WI38 (cell line): Measurements from ENCODE around the gene MAN1A1.

Experiments
- H3K4me3 ChIP-seq: 2 replicates; pipeline ENCODE4 v1.5.1; 2011; ENCODE audit warnings: low read depth, mild to moderate bottlenecking, control low read depth, low read length
- CTCF ChIP-seq: IDR thresholded peaks from 2 replicates; pipeline ENCODE4 v1.5.1; 2012; ENCODE audit warnings: low read depth, mild to moderate bottlenecking, control low read depth, low read length

MAN1A1 gene

DNA sequence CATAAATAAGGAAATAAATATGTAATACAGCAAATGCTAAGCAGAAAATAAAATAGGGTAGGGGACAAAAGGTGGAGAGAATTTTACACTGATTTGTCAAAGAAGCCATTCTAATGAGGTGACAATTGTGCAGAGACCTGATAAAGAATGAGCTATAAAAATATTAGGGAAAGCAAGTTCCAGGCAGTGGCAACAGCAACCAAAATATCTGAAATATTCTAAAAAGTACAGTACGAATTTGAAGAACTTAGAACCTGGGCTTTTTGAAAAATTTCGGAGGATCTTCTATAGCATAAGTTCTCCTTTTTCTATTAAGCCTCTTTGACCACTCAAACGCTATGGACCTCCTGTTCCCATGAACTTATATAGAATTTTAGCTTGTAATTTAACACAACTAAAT is 173.1 kb downstream of the MAN1A1 start:
- no peak overlapping the region for H3K4me3 ChIP-seq
- TF ChIP-seq CTCF: no peak

DNA sequence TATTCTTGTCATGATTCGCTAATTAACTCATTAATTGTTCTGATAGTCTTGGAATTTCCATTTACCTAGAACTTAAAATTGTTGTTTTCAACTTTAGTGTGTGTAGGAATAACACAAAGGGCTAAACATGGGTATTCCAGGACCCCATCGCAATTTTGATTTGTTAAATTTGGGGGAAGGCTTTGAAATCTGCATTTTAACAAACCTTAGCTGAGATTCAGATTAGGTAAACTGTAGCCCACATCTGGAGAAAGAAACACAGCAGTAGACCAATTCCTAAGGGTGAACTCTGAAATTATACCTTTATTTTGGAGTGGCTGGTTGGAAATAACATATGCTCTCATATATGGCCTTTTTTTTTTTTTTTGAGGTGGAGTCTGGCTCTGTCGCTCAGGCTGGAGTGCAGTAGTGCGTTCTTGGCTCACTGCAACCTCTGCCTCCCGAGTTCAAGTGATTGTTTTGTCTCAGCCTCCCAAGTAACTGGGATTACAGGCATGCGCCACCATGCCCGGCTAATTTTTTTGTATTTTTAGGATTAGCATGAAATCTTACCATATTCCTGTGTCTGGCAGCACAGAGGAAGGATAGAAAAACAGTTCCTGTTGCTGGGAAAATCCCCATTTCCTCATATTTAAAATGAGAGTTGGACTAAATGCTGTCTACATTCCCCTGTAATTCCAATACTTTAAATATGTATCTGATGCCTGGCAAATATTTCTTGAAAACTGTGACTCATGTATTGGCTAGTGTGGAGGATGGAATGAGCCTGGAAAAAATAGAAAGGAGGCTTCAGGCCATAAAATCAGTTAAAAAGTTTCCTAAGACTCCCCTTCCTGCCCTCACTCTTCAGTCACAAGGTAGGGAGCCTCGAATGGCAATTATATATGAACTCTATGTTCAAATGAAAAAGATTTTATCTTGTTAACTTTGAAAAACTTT is 174.4 kb downstream of the MAN1A1 start:
- TF ChIP-seq CTCF: no peak

GRCh38 chr6:119174085-119174445 is 175.5 kb downstream of the MAN1A1 start:
- TF ChIP-seq CTCF: no peak
- H3K4me3 ChIP-seq: no peak overlapping the region

More for the DNA sequence above, 174.4 kb downstream of the MAN1A1 start:
- H3K4me3 ChIP-seq: no peak overlapping the region

DNA sequence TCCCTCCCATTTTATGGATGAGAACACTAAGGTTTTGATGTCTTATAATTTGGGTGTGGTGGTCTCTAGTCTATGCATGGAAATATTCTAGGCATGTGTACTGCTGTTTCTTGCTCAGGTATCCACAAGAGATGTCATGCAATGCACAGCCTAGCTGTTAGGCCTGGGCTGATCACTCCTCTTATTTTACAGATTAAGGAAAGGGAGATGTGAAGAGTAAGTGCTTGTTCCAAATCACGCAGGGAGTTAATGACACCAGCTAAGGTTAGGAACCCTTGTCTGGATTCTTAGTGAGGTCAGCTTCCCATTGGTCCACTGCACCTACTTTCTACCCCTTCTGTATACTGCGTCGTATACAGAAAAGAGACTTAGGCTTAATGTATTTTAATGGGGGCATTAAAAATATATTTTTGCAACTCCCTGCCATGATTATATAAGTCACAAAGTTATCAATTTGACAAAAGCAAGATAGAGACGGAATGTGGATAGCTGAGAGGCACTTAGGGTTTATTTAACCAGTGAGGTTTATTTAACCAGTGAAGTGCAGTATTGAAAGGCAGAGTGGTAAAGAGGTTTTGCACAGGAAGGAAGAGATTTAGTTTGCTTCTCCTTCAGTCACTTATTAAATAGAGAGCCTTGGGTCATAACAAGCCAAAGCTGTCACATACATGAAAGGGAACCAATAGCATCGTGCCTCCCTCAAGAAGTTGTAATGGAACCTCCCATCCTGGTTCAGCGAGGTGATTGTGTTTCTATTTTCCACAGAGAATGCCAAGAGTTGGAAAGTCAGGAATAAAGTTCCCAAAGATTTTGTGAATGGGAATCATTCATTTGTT is 176.1 kb downstream of the MAN1A1 start:
- TF ChIP-seq CTCF: no peak
- no peak overlapping the region for H3K4me3 ChIP-seq

GRCh38 chr6:119172824-119173223 is 176.7 kb downstream of the MAN1A1 start:
- no peak for TF ChIP-seq CTCF
- no peak overlapping the region for H3K4me3 ChIP-seq

- no peak for TF ChIP-seq CTCF
Observed at GRCh38 chr6:119171864-119172588, 177.5 kb downstream of the MAN1A1 start.

More at GRCh38 chr6:119171864-119172588, 177.5 kb downstream of the MAN1A1 start:
- no peak overlapping the region for H3K4me3 ChIP-seq
